ENCODE measurements around the gene ABCA4.
A peak's percentile ranks its signal among the peaks of the same experiment; 100 is the strongest.

The ABCA4 gene

DNA sequence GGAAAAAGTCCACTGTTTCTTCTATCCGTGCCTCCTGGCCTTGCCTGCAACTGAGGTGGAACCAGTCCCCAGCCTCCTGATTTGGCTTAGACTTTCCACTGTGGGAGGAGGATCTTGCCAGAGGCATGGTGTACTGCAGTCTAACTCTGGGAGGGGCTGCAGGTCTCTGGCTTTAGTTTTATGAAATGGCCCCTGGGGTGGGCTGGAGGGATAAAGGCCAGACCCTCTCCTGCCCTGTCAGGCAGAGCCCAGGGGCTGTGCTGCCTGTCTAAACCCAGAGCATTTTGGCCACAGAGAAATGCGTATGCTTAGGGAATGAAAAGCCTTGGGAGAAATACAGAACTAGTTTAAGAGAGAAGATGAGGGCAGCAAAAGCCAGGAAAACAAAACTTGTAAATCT, 73.0 kb downstream of the ABCA4 start:
- no peak for DNase-seq

DNA sequence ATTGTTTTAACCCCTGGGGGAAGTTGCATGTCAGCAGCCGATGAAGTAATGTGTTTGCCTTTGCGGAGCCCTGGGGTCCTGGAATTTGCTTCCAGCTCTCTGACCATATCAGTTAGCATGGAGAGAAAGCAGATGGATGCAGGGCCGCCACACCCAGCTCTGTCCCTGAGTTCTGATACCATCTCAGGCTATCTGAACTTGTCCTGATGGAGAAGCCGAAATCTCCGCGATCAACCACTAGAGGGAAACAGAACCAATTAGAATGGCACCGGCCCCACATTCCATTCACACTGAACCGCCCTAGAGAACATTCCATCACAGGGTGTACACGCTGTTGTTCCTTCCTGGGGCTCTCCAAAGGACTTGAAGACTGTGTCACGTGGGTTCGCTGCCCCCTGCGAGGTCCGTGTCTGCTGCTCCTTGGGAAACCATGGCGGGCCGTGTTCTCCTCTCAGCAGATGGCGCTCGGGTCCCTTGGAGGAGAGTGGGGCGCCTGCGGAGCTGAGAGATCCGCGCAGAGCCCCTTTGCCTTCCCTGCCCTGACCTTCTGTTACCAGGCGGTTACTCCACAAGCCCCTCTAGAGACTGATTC, 75.4 kb downstream of the ABCA4 start:
- DNase-seq: peak; percentile 55

DNA sequence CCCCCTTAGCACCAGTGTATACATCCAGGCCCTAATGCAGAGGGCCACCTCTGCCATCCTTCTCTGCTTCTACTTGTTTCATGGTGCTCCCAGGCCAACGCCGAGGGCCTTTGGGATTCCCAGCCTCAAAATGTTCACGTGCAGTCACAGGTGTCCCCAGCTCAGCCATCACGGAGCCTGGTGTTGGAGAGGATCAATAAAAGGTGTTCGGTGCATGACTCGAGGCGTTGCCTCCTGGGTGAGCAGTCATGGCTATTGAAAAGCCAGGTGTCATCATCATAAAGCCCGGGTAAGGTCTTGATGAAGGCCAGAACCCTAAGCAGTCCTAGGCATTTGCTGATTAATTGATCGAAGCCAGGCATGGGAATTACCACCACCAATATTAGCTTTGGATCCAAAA, 76.1 kb downstream of the ABCA4 start:
- DNase-seq: no peak

DNA sequence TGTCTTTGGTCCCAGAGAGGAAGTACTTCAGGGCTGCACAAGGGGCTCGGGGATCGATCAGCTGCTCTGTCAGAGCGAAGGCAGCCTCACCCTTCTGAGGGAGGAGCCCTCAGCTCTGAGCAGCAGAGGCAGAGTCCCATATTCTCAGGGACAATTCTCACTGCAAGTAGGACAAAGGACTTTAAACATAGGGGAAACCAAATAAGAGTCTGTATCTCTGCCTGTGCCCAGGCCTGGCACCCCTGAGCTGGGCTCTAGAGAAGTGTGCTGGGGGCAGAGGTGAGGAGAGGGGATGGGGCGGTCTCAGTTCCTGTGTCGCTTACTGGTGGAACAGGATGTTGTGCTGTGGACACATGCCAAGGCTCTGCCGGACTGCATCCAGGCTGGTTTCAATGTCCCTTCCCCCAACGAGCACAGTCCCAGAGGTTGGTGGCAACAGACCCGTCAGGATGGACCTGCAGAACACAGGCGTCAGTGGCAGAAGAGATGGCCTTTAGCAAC, 76.6 kb downstream of the ABCA4 start:
- DNase-seq: no peak

DNA sequence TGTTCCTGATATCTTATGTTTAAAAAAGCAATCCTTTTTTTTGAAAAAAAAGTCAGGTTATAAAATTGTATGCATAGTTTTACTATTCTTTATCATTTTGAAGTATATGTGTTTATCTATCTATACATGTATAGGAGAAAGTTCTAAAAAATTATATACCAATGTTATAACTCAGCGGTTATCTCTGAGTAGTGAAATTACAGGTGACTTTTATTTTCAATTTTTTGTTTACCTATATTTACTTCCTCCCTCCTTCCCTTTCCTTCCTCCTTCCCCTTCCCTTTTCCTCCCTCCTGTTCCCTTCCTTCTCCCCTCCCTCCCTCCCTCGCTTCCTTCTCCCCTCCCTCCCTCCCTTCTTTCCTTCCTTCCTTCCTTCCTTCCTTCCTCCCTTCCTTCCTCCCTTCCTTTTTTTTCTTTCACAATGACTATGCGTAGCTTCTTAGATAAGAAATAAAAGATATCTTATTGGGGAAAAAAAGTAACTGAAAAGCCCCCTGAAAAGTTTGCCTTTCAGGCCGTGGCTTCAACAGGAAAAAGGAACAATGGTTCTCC, 77.1 kb downstream of the ABCA4 start:
- no peak for DNase-seq

DNA sequence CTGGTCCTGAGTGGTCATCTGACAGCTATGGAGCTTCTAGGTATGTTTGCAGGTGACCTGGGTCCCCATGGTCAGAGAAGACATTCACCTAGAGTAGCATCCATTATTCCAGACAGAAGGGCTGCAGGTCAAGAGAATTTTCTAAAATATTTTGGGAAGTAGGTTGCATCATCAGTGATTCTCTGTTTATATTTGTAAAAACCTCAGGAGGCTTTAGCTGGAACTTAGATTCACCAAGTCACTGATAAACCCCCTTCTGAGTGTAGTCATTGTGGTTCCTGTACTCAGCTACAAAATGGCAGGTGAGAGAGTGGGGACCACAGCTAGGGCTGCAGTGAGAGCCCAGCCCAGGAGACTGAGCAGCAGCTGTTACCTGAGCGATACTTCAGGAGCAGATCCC, 78.6 kb downstream of the ABCA4 start:
- no peak for DNase-seq

DNA sequence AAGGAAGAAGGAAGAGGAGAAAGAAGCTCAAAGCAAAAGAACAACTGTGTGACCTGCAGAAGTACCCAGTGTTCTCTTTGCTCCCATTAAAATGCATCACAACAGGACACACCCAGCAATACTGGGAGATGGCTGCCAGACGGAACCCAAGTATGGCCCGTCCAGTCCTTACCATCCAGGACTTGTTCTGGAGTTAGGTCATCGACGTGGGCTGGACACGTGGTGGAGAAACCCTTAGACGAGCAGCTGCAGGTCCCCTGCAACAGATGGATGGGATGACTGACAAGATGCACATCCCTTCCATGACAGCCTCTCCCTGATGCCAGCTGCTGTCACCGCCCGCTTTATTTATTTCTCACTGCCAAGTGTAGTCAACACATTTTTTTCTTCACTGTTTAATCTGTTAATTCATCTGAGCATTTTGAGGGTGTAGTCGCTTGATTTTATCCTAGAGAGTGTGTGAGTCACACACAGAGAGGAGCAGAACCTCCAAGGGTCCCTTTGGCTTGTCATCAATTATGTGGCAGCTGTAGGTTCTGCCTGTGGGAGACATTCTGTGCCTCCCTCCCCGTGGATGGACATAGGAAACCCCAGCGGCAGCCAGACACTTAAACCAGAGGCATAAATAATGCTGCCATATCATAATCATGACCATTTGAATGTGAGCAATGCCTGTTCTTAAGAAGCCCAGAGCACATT, 80.9 kb downstream of the ABCA4 start:
- DNase-seq: no peak

DNA sequence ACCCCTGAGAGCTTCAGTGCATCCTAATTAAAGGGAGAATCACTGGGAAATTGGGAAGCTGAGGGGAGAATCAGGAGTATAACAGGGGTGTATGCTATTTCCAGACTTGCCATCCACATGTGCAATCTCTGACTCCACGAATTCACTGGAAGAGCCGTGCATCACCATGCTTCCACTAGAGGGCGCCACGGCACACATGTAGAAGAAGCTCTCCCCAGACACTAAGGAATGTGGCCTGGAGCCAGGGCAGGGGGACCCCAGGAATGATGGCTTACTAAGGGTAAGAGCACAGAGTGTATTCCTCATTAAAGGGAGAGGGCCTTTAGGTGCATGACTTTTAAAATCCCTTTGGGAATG, 81.5 kb downstream of the ABCA4 start:
- DNase-seq: peak; percentile 75

DNA sequence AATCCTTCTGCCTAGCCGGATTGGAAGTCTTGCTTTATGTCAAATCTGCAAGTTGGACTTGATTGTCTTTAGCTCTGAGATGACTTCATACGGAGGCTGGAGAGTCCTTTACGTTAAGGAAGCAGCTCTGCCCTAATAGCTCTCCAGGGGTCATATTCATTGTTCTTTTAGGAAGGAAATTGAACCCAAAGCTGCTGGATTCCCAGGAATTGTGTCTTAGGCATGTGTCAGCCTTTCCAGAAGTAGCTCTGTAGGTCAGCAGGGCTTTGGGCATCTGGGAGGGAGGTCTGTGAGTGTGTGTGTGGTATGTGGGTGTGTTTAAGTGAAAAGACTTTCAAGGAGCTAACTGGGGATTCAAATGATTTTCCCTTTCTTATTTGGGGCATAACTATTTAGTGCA, 82.4 kb downstream of the ABCA4 start:
- no peak for DNase-seq

DNA sequence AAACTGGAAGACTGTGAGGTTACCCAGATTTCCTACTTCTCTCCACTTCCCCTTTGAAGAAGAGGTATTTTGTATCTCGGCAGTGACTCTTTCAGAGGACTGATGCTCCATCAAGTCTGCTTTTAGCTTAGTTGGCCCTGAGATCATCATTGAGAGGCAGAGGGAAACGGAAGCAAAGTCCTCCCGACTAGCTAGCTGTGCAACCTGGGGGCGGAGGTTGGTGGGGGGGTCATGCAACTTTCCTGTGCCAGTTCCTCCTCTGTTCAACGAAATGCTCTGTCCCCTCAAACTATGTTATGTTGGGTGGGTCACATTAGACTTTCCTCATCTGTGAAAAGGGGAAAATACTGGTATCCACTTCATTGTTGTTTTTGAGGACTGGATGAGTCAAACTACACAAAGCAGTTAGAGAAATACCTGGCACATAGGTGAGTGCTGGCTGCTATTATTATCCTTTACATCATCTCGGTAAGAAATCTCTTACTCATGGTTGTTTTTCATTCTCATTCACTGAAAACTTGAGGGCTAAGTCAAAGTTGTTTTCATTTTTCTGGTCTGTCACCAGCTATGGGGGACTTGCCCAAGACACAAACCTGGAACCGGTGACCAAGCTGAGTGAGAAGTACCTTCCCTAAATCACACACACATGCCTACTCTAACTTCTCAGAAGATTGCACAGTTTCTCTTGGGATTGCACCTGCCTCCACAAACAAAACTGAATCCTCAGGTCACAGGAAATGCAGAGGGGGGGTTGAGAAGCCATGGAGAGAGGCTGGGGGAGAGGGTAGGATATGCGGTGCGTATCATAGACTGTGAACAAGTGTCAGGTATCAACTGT, 83.3 kb downstream of the ABCA4 start:
- peak; percentile 22 for DNase-seq

DNA sequence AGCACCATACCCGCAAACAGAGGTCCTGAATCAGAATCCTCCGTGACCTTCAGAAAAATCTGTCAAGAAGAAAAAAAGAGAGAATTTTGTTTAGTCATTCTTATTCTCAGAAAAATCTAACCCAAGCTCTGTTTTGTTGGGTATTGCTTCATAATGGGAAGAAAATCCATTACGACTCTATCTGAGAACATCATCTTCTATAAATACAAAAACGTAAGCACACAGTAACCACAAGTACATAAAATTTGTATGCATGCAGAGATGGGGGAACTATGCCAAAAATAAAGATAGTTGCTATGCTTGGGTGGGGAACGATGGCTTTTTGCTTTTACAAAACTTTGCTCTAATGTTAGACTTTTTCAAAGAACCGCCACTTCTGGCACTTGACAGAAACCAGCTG, 84.2 kb downstream of the ABCA4 start:
- DNase-seq: no peak

DNA sequence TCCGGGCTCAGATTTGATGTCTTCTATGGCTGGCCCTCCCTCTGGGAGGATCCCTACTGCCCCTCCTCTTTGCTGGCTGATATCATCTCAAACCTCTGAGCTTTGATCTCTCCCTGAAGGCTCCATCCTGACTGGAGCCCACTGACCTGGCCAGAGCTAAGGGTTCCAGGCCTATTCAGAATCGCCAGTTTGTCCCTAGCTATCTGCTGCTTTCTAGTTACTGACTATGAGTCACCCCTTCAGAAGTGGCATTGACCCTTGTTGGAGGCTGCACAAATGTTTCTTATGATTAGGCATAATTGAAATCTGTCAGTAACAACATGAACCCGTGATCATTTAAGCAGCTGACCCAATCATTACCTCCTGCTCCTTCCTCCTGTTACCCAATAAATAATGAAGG, 87.1 kb downstream of the ABCA4 start:
- DNase-seq: no peak

DNA sequence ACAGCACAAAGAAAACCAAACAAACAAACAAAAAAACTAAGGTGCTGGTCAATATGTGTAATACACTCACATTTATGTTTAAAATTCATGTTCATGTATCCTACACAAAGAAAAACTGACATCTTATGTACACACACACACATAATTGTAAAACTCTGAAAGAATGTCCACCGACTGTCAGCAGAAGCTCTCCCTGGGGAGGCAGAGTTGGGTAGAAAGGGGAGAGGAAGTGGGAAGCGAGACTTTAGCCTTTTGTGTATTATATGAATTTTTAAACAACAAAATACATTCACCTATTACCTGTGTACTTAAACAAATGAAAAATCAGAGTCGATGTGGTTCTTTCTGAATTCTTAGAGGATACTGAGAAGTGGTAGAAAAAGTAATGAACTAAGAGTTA, 88.3 kb downstream of the ABCA4 start:
- no peak for DNase-seq

DNA sequence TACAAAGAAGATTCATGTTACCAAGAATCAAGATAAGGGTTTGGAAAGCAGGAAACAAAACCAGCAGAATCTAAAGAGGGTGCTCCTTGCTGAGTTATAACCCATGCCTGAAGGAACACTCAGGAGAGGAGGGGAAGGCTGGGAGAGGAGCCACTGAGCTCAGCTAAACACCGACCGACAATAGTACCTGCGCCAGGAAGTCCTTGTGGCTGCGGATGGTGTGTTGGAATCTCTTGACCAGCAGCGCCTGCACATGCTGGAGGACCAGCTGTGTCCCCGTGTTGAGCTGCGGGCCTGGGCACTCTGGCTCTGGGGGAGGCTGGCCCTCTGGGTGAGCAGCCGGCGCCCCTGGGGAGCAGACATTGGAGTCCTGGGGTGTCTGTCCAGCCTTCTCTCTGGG, 89.4 kb downstream of the ABCA4 start:
- no peak for DNase-seq

DNA sequence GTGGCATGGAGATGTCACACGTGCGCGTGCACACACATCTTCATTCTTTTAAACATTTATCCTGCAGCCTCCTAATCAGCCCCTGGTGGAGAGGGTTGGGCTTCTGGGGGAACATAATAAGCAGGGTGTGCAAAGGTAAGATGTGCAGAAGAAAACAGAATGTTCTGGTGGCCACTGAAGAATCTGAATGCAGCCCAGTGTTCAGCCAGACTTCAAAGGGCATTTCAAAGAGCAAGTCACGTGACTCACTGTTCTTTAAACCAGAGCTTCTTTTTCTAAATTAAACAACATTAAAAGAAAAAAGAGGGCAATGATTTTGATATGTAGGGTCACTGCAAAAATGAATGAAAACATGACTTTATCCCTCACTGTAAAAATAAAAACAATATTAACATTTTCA, 89.8 kb downstream of the ABCA4 start:
- no peak for DNase-seq

DNA sequence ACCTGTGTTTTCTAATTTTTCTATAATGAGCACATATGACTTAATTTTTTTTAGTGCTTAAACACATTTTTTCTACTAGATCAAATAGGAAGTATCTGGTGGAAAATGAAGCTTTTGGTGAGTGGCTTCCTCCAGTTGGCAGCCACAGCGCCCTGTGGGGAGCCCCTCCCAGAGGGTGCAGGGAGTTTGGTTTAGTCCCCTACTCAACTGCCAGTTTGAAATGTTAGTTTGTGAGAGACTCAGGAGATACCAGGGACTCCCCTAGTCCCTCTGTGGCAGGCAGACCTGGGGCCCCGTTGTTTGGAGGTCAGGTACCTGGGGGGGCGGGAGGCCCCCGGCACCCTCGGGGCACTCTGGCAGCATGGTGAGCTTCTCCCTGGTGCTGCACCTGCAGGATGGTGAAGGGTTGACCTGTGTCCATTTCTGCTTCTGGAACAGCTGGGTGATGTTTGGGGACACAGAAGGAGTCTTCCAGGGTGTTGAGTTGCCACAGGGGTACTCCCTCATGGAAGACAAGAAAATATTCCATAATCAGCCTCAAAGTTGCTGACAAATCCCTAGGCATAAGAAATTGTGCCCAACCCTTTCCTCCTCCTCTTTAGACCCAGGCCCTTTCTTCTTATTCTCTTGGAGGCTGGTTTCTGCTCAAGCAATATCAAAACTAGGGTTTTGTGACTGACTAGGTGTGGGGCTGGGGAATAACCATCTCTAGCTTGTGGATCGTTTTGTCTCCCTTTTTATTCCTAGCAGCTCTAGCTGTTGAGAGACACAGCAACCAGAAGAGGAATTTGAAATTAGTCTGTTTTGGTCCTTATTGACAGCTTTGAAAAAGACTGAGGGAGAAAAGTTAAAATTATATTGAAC, 91.6 kb downstream of the ABCA4 start:
- no peak for DNase-seq

DNA sequence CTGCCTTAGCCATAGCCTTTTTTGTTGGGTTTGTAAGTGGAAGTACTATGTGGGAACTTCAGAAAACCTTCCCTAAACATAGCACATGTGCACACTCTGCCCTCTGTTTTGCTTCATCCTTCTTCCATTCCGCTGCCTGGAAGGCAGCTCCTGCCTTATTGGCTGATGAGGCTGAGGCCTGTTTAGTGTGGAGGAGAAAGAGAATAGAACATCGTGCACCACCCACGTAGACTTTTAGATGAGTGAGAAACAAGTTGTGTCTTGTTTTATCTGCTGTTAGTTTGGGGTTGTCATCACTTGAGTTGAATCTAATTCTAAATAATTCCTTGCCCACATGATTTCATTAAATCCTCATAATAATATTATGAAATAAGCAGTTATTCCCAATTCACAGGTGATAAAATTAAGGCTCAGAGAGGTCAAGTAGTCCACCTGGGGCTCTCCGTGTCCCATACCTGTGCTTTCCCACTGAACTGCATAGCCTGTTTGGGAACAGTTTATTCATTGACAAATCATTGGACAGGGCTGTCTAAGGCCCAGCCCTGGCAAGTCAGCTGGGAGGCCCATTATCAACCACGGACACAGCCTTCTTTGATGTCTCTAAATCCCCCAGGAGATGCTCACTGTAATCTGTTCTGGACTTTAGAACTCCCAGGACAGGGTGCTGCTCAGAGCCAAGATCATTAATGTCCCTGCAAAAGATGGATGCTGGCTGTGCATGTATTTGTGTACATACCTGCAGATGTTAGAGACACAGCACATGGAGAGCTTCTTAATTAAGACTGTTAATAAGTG, 93.0 kb downstream of the ABCA4 start:
- no peak for DNase-seq

DNA sequence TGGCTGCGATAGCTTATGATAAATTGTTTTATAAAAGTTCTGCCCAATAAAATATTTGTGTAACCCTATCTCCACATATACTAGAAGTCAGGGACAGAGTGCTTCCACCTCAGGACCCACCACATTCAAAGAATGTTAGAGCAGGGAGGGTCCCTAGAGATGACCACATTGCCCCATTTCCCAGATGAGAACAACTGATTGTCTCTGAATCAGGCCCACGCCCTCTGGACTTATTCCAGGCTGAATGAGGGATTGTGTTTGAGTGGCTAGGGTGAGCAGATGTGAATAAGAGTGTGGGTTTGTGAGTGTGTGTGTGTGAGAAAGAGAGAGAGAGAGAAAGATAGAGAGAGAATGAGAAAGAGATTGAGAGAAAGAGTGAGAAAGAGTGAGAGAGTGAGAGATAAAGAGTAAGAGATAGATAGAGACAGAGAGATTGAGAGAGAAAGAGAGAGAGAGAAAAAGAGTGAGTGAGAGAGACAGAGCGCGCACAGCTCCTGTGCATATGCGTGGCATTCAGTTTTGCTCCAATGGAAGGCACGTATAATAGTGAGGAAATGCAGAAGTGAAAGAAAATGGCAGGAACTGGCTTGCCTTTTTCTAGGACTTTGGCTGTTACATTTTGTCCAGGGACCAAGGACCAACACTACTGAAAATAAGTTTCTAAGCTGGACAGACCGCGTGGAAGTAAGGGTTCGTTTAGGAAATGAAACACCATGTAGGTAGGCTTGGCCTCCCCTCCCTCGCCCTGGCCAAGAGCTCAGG, 94.1 kb downstream of the ABCA4 start:
- DNase-seq: no peak

DNA sequence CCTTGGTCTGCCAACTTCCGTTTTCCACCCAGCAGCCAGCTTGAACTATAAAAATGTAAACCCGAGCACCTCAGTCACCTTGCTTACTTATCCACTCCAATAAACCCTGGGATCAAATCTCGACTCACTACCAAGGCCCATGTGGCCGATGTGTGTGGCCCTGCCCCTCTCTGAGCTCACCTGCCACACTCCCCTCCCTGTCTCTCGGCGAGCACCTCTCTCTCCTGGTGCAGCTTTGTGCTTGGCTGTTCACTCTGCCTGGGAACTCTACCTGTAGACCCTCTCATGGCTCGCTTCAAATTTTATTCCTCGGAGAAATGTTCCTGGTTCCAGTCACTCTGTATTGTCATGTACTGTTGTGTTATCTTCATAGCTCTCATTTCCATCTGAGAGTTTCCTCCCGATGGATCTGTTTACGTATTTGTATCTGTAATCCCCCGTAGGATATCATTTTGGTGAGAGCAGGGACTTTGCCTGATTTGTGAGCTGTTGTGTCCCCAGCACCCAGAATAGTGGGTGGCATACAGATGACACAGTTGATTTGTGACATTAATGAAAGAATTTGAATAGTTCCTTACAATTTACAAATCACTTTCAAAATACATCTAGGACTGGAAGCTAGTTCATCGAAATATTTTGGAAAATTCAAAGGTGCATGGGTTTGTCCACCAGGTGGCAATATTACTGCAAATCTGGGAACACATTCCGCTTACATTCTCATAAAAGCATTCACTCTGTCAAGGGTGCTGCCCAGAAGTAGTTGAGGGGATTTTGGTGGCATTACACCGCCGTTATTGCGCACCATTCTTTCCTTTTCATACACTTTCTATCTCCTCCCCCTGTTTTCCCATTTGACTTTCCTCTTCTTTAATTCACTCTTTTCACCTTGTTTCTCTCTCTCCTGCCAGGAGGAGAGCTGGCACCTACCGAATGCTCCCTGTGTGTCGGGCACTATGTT, 95.3 kb downstream of the ABCA4 start:
- no peak for DNase-seq
